Right renal cortex interstitium (tissue), 3 donors: Measurements from ENCODE around the gene KAZN. TPM values are rescaled to one million over a fixed set of nuclear protein-coding genes. Genes with fewer than 3 reads are reported as not detected.

Experiments used
- DNase-seq, 3 donors: peaks; one replicate each; pipeline ENCODE4 v3.0.0-alpha.2; 2013; ENCODE audit warnings: low read depth in 3 of 3, low spot score in 2 of 3
- polyA plus RNA-seq, 3 donors: library from polyadenylated mRNA; unstranded; fragments of 120-200 nt; gene quantifications; one replicate each; pipeline ENCODE4 v1.2.1, GENCODE V29; 2013; ENCODE audit not compliant: insufficient read length in 3 of 3

The KAZN gene
- polyA plus RNA-seq, 3 donors = 31.1 to 37.0 (median 31.5) TPM

- no peak for DNase-seq
These were observed 299.1 kb downstream of the KAZN start for GRCh38 chr1:14897547-14897946.

DNA sequence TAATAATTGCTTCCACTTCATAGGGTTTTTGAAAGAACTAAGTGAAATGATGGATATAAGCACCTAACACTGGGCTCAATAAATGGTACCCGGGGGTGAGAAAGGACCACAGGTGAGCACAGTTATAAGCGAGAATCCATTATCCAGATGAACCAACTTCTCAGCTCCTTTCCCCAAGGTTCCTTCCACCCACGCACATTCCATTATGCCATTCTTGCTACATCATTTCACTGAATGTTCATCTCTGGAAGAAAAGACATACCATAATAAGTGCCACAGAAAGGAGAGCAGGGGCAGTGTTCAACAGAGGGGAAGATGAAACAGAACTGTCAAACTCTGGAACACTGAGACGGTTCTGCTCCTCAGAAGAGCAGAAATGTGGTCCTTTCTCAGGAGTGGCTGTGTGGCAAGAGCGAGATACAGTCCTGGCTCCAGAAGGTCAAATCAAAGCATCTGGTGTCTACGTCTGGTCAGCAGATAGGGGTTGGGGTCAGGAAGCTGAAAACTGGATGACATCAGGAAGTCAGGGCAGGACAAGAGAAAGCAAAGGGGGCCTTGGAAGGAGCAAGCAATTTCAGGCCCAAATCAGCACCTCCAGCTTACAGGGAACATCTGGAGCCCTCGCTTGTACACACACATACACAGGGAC lies 299.6 kb downstream of the KAZN start:
- DNase-seq = no peak

DNA sequence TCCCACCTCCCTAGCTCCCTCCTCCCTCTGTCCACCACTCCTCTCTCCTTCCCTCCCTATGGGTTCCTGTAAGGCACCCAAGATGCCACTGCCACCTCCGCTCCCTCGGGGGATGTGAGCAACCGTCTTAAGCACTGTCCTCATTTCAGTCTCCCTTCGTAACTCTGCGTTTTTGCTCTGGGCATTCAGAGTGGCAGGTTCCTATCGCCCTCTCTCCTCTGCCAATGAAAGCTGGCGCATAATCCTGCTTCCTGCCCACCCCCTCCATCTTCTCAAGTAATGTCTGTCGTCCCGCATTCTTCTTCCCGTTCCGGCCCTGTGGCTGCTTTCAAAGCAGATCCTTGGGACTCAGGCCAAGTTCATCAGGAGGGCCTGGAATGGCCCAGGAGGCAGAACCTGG lies 301.2 kb downstream of the KAZN start:
- DNase-seq = no peak

DNA sequence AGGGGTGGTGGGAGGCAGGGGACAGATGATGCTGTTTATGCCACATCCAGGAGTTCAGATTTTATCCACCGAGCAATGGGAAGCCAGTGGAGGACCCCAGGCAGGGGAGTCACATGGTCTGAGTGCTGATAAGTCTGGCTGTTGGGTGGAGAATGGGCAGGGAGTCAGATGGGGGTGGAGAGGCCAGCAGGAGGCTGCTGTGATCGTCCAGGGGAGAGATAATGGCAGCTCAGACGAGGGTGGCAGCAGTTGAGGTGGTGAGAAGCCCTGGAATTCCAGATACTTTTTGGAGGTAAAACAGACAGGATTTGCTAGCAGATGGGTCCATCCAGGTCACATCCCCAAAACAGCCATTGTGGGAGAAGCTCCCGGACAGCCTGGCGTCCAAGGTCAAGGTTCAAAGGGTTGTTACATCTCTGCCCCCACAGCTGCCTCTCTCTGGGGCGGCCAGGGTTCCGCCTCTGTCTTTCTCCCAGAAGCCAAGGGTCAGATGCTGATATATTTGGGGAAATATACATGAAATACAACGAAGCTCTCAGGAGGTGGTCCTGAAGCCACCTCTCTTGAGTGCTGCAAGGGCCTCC lies 303.0 kb downstream of the KAZN start:
- no peak for DNase-seq

DNA sequence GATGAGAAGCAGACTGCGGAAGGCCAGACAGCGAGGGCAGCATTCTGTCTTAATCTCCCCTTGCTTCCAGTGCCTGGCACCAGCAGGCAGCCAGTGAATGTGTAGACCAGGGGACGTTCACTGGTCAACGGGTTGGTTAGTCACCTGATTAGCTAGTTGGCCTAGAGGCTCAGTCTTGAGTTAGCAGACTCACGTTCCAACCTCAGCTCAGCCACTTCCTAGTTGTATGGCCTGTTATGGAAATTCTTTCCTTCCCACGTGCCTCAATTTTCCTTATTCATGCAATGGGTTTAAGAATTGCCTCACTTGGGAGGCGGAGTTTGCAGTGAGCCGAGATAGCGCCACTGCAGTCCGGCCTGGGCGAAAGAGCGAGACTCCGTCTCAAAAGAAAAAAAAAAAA lies 305.4 kb downstream of the KAZN start:
- no peak for DNase-seq

GRCh38 chr1:14906665-14907064 lies 308.2 kb downstream of the KAZN start:
- DNase-seq = no peak

- no peak for DNase-seq
These were observed 308.9 kb downstream of the KAZN start for GRCh38 chr1:14907416-14907815.

GRCh38 chr1:14909273-14909672 lies 310.8 kb downstream of the KAZN start:
- DNase-seq = no peak

DNA sequence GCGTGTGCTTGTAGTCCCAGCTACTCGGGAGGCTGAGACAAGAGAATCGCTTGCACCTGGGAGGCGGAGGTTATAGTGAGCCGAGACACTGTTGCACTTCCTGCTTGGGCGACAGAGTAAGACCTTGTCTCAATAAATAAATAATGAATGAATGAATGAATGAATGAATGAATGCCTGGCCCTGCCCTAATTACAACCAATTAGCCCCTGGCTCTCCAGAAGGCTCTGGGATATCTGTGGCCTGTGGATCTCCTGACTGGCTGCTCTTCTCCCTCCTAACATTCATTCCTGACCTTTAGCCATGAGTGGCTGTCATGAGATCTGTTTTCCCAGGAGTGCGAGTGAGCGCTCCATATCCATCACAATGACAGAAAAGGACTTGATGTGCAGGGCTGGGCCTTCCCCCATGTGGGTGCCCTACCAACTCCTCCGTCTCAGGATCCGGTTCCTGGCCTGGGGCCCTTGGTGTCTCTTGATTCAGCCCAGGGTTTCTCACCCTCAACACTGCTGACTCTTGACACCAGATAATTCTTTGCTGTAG lies 311.5 kb downstream of the KAZN start:
- DNase-seq = no peak

DNA sequence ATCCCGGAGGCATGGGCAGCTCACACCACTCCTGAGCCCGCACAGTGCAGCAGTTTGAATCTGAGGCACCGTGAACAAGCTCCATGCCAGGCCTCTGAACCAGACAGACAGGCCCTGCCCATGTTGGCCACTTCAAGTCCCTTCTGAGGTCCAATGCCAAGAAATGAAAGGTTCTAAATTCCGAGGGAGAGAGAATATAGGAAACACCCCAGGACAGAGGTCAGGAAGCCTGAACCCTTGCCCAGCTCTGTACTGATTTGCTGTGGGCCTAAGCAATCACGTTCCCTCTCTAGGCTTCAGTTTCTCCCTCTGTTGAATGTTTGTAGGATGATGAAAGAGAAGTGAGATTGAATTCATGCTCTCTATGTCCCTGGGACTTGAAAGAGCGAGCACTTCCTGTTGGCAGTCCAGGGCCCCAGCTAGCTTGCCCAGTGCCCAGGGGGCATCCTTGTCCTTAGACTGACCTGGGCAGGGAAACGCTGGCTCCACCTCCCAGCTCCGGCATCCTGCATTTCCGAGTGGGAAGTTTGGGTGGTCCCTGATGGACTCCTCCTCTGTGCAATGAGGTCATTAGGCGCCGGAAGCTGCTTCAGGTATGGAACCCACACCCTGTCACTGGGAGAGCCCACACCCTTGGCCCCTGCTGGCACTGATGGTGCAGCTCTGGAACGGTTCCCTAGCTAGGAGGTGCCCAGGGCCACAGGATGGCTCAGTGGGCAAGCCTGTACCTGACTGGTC lies 312.7 kb downstream of the KAZN start:
- no peak for DNase-seq

GRCh38 chr1:14912839-14913481 lies 314.5 kb downstream of the KAZN start:
- DNase-seq = no peak

DNA sequence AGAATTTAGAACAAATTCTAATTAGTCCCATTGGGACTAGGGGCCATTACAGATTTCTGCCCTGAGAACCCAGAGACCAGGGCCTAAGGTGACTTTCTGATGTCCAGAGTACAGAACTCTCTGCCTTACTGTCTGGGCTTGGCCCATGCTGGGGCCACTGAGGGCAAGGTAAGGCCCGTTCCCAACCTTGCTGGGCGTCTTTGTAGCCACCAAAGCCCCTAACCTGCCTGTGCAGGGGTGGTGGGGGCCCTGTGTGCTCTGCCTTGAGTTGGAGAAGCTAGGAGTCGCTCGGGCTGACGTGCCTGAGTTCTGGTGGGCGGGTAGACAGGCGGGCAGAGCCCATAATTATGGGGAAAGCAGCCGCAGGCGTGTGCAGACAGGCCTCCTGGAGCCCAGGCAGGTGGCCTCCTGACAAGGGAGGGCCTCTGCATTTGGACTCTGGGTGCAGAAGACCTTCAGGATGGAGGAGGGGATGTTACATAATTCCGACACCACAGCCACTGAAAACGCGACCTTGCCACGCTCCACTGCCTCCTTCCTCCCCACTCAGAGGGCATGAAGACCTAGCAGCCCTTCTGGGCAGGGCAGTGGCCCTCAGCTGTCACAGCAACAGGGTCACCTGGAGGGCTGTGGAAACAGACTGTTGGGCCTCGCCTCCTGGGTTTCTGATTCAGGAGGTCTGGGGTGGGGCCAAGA lies 315.1 kb downstream of the KAZN start:
- DNase-seq = no peak

GRCh38 chr1:14914351-14914988 lies 316.0 kb downstream of the KAZN start:
- DNase-seq = no peak

- DNase-seq = no peak
These were observed 317.0 kb downstream of the KAZN start for GRCh38 chr1:14915356-14916054.

- no peak for DNase-seq
These were observed 320.8 kb downstream of the KAZN start for GRCh38 chr1:14919289-14919688.

- DNase-seq = no peak
These were observed 321.3 kb downstream of the KAZN start for GRCh38 chr1:14919751-14920150.

DNA sequence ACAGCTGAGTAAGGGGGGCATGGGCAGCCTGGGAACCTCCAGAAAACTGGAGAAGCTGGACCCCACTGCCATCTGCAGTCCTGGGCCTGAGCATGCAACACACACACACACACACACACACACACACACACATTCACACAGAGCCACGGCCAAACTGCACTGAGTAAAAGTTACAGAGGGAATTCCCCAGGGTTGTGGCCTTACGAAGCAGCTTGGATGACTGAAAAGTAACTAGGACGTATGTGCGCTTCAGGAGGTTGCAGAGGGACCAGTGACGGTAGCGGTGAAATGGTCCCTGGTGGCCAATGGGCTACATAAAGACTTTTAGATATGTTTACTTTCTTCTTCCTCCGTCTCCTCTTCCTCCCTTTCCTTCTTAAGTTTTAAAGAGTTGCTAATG lies 322.6 kb downstream of the KAZN start:
- DNase-seq = no peak

DNA sequence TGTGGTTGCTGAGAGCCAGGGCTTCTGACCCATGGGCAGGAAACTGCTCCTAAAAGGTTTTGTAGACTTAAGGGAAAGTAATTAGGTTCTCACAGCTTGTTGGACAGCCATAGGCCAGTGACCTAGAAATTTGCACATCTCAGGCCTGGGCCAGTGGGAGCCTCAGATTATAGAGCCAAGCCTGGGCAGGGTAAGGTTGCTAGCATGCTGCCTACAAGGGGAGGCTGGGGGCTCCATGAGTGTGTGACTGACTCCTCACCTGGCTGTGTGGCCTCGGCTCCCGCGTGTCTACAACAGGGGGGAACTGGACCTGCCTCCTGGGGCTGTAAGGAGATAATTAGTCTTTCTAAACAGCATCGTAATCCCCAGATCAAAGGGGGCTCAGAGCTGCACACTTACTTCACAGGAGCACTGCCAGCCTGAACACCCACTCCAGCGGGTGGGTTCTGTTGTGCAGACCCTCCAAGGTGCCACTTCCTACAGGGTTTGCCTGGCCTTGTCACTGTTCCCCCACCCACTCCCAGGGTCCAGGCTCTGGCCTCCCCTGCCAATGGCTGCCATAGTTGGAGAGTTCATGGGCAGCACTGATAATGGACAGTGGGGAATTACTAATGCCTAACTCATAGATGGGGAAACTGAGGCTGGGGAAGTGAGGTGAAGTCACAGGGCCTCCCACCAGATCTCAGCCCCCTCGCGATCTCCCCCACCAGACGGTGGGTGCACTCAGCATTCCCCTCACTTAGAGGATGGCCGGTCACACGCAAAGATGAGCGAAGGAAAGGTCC lies 324.6 kb downstream of the KAZN start:
- no peak for DNase-seq
